ENCODE data around the gene B9D1.

GRCh38 chr17:19386051-19386929, 23.8 kb upstream of the B9D1 start:
- TF ChIP-seq CTCF (IDR thresholded peaks at IDR 0.05; ENCODE audit: insufficient read depth, low read length, poor library complexity, severe bottlenecking) = no peak
- no peak for TF ChIP-seq EZH2phosphoT487 (conservative IDR thresholded peaks at IDR 0.05; ENCODE audit: low read length)

Data from SU-DHL-6 (cell line).